ENCODE data around the gene EXOC4.

Gene EXOC4

DNA sequence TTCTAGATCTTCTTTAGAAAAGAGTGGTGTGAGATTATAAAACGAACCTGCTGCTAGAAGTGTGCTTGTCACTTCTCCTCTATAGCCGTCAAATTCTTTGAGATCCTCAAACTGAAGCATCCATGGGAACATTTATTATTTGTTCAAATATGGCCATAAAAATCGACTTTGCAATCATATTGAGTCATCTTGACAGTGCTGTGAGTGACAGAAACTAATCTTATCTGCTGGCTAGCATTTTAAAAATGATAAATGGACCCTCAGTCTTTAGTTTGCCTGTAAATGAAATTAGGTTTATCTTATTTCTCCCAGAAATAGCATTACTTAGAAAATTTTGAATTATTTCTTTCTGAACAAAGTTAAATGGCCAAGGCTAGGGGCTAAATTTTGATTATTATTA is 290.8 kb downstream of the EXOC4 start:
- DNase-seq, result no peak

DNA sequence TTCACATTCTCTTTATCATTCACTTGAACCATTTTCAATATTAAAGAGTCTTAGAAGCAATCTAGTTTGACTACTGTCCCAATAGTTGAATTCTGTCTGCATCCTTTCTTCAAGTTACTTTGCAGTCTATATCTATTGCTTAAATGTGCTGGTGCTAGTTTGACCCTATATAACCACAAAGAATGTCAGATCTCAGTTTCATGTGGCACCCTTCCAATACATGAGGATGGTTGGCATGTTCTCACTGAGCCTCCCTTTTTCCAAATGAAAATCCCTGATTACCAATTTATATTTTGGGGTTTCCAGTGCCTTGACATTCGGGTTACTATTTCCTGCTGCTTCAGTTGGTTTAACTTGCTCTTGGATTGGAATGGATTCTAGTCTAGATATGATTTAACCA is 292.7 kb downstream of the EXOC4 start:
- no peak for DNase-seq

DNA sequence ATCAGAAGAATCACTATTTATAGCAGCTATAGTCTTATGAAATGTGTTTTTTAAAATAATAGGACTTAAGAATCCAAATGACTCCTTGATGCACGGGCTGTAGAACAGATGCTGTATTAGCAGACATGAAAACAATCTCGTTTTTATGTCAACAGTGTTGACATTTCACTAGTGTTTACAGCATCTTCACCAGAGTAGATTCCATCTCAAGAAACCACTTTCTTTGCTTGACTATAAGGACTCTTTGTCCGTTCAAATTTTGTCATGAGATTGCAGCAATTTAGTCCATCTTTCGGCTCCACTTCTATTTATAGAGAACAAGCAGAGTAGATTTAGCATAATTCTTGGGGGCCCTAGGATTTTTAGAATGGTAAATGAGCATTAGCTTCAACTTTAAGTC is 295.1 kb downstream of the EXOC4 start:
- no peak for DNase-seq

DNA sequence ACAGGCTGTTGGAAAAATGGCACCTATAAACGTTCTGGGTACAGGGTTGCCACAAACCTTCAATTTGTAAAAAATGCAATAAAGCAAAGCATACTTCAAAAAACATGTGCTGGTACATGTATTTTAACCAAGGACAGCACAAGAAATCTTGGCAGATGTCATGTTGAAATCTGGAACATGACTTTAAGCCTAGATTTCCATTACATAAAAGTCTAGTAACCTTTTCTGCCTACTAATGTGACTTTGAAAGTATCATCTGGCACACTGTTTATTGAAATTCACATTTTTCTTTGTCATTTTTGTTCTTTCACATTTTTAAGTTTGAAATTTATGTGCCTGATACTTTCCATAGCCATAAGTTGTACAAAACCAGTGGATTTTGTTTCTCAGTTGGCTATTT is 296.8 kb downstream of the EXOC4 start:
- DNase-seq, result no peak

DNA sequence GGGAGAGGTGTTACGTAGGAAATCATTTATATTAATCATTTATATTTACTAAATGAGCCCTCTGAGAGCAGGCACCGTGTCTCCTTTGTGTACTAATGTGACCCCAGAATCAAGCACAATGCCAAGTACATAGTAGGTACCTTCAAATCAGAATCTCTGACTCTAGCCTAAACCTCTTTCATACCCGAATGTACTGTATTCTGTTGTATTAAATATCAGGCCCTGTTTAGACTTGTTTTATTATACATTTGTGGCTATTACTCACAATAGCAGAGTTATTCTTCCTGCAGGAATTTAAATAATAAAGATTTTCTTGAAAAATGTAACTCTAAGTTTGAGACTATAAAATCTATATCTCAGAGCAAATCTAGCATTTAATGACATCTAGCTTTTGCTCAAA is 297.3 kb downstream of the EXOC4 start:
- no peak for DNase-seq

DNA sequence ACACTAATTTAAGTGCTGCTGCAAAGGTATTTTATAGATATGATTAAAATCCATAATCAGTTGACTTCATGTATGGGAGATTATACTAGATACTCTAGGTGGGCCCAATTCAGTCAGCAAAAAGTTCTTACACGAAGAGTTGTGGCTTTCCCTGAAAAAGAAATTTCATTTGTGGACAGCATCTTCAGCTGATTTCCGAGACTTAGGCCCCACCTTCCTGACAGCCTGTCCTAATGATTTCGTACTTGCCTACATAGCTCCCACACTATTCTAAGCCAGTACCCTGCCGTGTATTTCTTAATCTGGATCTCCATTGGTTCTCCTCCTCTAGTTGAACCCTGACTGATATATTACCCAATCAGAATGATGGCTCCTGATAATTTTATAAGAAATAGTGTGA is 297.9 kb downstream of the EXOC4 start:
- no peak for DNase-seq

DNA sequence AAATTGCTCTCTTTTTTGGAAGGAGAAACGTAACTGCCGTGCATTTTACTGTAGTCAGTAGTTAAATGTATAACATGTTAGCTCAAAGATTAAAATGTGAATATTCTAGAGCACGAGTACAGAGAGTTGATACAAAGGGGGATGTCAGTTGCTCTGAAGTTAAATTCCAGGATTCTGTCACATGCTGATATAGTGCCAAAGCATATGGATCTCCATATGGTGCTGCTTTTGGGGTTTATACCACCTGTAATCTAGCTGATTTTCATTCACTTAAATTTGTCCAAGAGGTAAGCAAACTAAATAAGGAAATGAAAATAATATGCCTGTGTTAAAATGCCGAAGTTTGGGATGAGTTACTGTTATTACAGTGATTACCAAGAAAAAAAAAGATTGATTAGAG is 298.6 kb downstream of the EXOC4 start:
- DNase-seq, result no peak

DNA sequence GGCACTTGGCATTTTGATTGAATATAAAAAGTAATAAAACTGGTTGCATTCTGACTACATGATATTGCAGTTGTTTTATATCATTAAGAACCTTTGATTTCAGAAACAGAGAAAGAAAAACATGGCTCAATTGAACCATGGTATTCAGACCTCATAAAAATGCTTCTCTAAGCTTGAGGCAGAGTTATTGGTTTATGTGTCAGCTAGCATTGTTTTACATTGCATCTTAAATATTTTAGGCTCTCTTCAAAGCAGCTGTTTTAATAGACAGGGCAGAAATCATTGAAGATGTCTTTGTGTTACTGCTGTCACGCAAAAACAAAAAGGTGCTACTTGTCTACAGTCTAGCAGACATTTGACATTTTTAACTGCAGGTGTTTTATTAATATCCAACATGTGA is 299.2 kb downstream of the EXOC4 start:
- DNase-seq, result no peak

DNA sequence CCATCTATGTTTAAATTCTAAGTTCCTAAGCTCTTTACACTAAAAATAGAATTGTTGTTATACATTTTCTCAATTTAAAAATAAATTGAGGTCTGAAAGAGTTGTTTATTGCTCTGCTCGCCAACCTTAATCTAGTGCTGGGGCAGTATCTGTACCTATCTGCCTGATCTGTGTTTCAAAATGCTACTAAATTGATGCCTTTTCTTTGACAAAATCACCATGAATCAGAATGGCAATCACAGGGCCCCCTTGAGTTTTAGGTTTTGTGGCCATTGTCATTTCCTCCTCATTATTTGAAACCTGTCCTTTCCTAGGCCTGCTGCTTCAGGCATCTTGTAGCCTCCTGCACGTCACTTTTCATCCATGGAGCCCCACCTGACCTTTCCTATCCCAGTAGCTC is 301.5 kb downstream of the EXOC4 start:
- DNase-seq, result no peak

DNA sequence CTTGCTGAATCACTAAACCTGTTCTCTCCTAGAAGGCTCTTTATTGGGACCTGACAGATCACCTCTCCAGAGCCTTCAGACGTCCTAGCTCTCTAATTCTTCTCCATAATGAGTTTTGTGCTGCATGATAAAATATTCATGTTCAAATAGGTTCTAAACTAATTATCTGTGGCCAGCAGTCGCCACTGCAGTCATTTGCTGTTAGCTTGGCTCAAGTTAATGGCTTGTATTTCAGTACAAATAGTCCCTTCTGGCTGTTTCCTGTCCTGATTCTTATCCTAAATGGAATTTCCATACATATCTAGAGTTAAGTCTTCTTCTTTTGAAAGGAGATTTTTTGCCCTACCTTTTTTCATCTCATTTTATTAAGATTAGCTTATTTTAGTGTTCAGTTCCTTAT is 303.2 kb downstream of the EXOC4 start:
- DNase-seq, result no peak

DNA sequence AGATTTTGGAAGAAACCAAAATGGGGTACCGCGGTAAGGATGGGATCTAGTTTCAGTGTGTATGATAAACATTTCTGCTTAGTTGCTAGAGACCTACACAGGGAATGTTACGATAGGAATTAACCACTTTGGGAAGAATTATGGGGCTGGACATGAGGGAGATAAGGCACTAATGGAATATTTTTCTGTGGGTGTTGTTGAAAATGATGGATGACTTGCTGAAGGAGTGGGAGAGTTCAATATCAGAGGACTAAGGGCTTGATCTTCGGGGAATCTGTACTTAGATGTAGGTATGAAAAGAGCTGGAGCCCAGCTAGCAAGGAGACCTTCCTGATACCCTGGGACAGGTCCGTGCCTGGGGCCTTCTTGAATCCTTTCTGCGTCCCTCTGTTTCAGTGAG is 303.7 kb downstream of the EXOC4 start:
- DNase-seq, result no peak

DNA sequence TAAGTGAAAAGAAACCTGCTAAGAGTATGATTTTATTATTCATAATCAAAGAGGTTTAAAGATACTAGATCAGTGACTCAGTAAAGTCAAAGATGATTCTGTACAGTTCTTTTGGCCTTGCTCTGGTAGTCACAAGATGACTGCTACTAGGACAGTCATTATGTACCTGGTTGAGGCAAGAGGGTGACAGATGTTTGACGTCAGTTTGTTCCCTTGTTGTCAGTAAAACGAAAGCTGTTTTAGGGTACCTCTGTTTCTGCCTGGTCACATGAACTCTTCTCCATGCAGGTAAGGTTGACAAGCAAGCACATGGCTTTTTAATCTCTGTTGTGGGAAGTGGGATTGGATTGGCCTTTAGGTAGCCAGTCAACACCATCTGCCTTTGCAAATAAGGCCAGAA is 308.0 kb downstream of the EXOC4 start:
- no peak for DNase-seq

DNA sequence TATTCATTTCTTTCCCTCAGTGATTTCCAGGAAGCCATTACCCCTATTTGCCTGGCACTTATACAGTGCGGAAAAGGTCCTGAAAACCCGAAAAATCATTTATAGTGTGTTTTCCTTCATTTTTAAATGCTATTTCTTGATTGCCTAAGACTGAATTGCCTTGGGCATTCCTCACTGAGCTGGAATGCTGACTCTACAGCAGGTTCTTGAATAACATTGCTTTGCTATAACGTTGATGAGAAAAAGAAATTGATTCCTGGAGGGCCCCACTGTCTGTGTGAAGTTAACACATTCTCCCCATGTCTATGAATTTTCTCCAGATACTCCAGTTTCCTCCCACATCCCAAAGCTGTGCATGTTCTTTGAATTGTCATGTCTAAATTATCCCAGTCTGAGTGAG is 308.5 kb downstream of the EXOC4 start:
- no peak for DNase-seq

DNA sequence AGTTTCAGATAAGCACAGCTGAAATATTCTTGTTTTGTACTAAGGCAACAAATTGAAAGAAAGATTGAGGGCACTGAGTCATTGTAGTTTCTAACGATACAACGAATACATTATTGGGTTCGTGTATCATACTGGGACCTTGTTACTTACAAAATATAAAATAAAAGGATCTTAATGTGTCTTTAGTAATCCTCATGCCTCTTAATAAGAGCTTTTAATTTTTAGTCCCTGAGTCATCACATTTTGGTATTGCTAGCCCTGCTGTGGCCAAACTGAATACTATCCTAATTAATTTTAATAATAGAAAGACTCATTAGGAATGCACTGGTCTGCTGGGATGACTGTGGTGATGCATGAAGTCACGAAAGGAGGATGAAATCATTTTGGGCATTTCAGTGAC is 309.7 kb downstream of the EXOC4 start:
- DNase-seq, result no peak

DNA sequence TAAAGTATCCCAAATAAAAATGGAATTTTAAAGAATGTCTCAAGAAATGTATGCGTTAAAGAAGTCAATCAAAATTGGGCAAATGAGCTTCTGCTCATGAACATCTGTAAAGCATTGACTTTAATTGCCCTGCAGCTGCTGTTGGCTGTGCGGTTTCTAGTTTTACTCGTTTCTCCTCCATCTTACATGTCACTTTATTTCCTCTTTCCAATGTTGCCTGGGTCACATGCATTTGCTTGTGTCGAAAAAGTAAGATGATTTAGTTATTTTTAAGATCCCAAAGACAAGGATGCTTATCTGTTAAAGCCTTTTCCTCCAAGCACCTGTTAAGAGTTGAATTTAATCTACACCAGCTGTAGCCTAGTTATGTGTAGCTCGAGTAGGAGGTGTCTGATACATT is 310.4 kb downstream of the EXOC4 start:
- no peak for DNase-seq

DNA sequence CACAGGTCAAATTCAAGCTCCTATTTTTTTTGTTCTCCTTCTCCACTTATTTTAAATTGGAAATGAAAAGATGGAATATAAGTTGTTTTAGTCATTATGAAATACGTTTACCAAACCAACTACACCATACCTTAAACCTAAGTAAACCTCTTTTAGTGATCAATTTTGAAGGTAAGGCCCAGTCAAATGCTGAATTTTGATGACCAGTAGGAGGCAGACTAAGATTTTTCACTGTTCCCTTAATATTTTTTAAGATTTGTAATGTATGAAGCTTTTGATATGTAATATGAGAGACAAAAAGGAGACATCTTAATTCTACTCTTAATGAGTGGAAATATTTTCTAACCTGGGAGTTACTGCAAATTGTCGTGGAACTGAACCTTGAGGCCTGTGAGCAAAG is 311.6 kb downstream of the EXOC4 start:
- no peak for DNase-seq

DNA sequence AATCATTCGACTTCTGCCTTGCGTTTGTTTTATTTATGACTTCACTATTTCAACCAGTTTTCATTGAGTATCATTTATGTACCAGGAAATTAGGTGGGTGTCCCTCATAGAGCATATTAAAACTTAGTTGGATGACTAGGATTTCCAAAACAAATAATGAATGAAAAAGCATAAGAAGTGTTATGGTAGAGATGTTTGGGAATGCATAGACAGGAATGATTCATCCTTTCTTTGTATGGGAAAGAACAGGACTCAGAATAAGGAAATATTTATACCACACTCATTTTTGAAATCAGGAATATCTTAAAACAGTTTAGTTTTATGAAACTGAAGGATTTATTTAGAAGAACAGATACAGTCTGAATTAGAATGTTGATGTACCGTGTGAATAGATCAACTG is 315.7 kb downstream of the EXOC4 start:
- no peak for DNase-seq

DNA sequence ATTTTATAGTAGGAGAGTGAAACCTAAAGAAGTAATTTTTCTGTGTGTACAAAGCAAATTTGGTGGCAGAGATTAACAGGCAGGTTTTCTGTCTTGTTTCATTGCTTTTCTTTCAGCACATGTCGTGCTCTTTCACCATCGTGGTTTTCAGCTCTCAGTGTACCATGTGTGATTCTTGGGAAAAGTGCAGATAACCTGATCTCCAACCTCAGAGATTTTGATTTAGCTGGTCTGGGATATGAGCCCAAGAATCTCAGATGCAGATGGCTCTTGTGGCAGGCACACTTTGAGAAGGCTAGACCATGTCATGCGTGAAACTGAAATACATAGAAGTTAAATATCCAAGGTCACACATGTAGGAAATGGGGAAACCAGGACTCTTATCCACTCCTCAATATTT is 317.4 kb downstream of the EXOC4 start:
- no peak for DNase-seq

DNA sequence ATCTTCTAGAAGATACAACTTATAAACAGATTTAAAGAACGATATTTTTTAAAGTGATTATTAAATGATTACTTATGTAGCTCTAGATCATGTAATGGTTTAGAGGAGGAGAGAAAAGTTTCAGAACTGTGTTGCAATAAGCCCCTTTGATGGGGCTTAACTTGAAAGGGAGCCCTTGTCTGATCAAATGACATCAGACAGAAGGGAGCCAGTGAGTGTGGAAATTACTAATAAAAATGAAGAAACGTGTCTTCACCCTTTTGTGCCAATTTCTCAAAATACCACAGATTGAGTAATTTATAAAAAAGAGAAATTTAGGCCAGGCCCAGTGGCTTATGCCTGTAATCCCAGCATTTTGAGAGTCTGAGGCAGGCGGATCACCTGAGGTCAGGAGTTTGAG is 318.2 kb downstream of the EXOC4 start:
- DNase-seq, result no peak

DNA sequence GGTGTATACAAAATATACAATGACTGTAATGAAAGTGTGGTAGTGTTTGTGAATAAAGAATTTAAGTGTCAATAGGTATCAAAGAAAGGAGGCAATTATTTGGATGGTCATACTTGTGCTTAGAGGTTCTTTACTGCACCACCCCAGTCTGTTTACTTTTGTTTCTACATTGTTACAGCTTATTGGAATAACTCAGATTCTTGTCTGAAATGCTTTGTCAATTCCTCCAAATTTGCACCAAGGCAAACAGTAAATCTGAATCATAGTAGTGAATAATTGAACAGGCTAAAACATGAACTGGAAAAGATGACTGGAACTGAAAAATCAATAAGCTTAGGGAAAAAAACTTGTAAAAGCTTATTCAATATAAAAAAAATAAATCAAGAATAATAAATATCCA is 319.2 kb downstream of the EXOC4 start:
- DNase-seq, result no peak

DNA sequence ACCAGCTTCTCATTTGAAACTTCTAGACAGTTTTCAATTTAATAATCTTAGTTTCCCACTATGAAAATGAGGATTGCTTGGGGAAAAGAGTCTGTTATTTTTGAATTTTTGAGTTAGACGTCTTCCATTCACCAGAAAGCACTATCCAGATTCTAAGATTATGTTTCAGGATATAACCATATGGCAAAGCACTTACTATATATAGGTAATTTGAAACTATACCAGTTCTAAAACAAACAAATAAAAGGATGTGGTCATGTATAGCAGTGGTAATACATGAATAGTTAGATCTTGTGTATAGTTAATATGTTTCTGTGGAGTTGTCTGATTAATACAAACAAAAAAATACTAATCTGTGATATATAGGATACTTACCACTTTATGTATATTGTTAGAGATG is 320.0 kb downstream of the EXOC4 start:
- DNase-seq, result no peak

DNA sequence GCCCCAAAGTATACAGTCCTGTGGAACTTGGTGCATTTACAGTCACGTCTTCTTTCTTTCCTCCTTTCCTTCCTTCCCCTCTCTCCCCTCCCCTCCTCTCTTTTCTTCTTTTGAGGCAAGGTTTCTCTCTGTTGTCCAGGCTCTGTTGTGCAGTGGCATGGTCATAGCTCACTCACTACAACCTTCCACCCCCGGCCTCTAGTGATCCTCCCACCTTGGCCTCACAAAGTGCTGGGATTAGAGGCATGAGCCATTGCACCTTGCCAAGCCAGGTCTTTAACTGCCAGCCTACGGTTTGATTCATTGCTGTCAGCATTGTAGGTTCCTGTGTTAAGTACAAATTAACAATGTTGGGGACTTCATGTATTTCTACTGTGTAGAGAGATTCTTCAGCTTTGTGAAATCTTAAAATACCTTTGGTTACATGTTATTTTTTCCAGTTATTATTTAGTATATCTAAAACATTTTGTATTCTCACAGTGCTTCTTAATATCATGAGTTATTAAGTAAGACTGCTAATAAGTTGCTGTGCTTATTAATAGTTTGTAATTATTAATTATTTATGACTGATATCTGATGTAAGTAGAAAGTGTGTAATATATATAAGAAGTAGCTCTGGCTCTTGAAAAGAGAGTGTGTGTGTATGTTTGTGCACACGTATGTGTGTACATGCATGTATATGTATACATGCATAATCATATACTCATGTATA is 320.8 kb downstream of the EXOC4 start:
- DNase-seq, result no peak

DNA sequence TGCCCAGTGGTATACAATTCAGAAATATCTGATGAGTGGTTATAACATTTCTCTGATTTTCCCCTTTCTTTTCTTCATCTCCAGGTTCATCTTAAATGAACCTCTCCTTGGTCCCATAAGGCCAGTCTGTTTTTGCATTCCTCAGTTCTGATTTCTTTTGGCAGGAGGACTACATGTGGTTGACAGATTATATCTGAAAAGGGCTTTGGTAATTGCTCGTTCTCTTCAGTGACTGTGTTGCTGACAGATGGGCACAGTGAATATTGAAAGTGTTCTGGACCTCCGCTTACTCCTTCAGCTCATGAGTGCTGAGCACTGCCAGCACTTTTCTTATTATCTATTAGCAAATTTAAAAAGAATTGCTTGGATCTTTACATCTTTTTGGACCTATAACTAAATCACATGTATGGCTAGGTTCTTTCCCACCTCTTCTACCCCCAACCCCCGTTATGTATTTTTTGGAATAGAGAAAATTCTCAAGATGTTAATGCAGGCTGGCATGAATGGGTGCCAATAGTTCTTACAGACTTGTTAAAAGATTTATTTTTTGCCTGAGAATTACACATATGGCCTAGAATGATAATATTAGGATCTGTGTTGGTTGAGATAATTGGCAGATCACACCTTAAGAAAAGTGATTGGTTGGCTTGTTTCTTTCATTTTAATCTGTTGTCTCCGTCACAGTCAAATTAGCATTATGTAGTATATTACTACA is 323.0 kb downstream of the EXOC4 start:
- no peak for DNase-seq

DNA sequence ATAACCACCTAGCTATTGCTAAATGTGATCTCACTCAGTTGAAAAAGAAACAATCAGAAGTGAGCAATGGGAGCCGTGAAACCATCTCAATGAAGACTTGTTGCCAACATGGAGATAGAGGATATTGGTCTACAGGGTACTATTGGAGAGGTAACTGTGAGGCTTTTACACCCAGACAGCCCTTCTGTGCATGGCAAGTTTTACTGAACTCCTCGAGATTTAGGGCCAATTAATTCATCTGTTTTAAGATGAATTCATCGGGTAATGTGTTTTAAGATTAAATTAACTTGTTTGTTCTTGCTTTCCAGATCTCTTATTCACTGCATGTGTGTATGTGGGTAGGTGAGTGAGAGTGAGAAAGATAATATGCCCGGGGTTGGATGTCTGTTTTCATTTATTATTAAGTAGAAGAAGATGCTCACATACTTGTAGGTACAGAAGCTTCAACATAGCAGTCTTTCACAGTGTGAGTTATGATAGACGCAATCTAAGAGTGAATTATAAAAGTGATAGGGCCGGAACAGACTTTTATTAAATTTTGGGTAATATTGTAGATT is 323.8 kb downstream of the EXOC4 start:
- no peak for DNase-seq

Data from activated naive CD4-positive, alpha-beta T cell treated with Interleukin-2 at 50 U/mL for 16 hours (primary cell).